Mucosa of descending colon (tissue), 3 donors: ENCODE results near the gene CFAP20DC. TPM values are rescaled to one million over a fixed set of nuclear protein-coding genes. Genes with fewer than 3 reads are reported as not detected.

Experiments used
- ATAC-seq: fragments of 200-7000 bp; cut with Tn5 transposase; one replicate; pipeline ENCODE4 v1.9.1; 2020; ENCODE audit warnings: mild to moderate bottlenecking, moderate library complexity
- DNase-seq, 3 donors: peaks; one replicate each; pipeline ENCODE4 v3.0.0-alpha.2; 2020
- H3K36me3 ChIP-seq: fragments of 200-600 bp; one replicate; pipeline ENCODE4 v1.8.0; 2021; ENCODE audit warnings: low read depth, mild to moderate bottlenecking
- H3K4me1 ChIP-seq: fragments of 200-600 bp; one replicate; pipeline ENCODE4 v1.8.0; 2021; ENCODE audit warnings: low read depth, mild to moderate bottlenecking
- H3K4me3 ChIP-seq: fragments of 200-600 bp; one replicate; pipeline ENCODE4 v1.8.0; 2021; ENCODE audit warnings: mild to moderate bottlenecking
- H3K9me3 ChIP-seq: fragments of 200-600 bp; one replicate; pipeline ENCODE4 v1.8.0; 2021; ENCODE audit warnings: mild to moderate bottlenecking
- CTCF ChIP-seq: fragments of 200-600 bp; IDR thresholded peaks from one replicate; pipeline ENCODE4 v1.8.0; 2022; ENCODE audit warnings: antibody characterized with exemption, mild to moderate bottlenecking
- intact Hi-C, 2 donors: fragments of 100-400 bp; cut with DNase I in 1 of 2; cut with micrococcal nuclease in 1 of 2; formaldehyde crosslinking; loops; one replicate each; pipeline versions ENCODE4 v1.11.0 to v1.11.1; 2022; cut with DNase I, micrococcal nuclease
- total RNA-seq, 3 donors: library from RNA; stranded (reverse); fragmentation: NEBNext Ultra II Directional in 2 of 3; extraction: Animal tissue kit (Norgen Biotek cat#: 25700) in 2 of 3; gene quantifications; one replicate each; pipeline versions ENCODE4 v1.2.1 to v1.2.4, GENCODE V29; 2021 to 2023
- donor health status: DM: no; HTN: no; CAD: no; lungs with moderate emphysema.
- donor health status: DM: no; HTN: no; CAD: no.
- donor health status: DM: no; HTN: yes; CAD: no.

CFAP20DC gene
- total RNA-seq, 3 donors from 2014 or later: 0.49 to 1.0 (median 0.57) TPM

- H3K4me1 ChIP-seq: peaks cover 5% of the 10 kb centered on the region
- DNase-seq (no peak), ATAC-seq (no peak)
- no peak overlapping the region for H3K4me3 ChIP-seq
- TF ChIP-seq CTCF: no peak
- no peaks in the 10 kb centered on the region for H3K9me3 ChIP-seq
- intact Hi-C loops: no loop called here
- H3K36me3 ChIP-seq: no peaks in the 10 kb centered on the region
These were observed 260.4 kb downstream of the CFAP20DC start for GRCh38 chr3:58789385-58789784.

- intact Hi-C loops: no loop called here
- Histone ChIP-seq H3K4me1 (peaks cover 7% of the 10 kb centered on the region), H3K9me3 (peaks cover 14% of the 10 kb centered on the region), H3K4me3 (no peak overlapping the region), H3K36me3 (no peaks in the 10 kb centered on the region)
- no peak for TF ChIP-seq CTCF
- ATAC-seq (peak; percentile 94), DNase-seq (no peak)
These were observed 264.9 kb downstream of the CFAP20DC start for GRCh38 chr3:58784888-58785287.

- TF ChIP-seq CTCF: no peak
- no peak for DNase-seq
- peak; percentile 66 for ATAC-seq
These were observed 265.4 kb downstream of the CFAP20DC start for GRCh38 chr3:58784425-58784824.

GRCh38 chr3:58783845-58784244 is 266.0 kb downstream of the CFAP20DC start:
- no peak overlapping the region for H3K4me3 ChIP-seq
- intact Hi-C loops: no loop called here
- H3K4me1 ChIP-seq: peaks cover 7% of the 10 kb centered on the region
- no peak for TF ChIP-seq CTCF
- H3K9me3 ChIP-seq: peaks cover 24% of the 10 kb centered on the region
- no peaks in the 10 kb centered on the region for H3K36me3 ChIP-seq
- ATAC-seq (no peak), DNase-seq (no peak)

More at GRCh38 chr3:58784425-58784824, 265.4 kb downstream of the CFAP20DC start:
- Histone ChIP-seq H3K4me1 (peaks cover 7% of the 10 kb centered on the region), H3K36me3 (no peaks in the 10 kb centered on the region), H3K9me3 (peaks cover 19% of the 10 kb centered on the region), H3K4me3 (no peak overlapping the region)
- intact Hi-C loops: no loop called here

DNA sequence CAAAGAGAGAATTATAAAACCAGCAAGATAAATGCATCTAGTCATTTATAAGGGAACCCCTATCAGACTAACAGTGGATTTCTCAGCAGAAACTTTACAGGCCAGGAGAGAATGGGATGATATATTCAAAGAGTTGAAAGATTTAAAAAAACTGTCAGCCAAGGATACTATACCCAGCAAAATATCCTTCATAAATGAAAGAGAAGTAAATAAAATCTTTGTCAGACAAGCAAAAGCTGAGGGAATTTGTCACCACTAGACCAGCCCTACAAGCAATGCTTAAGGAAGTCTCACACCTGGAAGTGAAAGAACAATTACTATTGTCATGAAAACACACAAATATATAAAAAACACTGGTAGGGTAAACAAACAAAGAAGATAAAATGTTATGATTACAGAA is 269.9 kb downstream of the CFAP20DC start:
- DNase-seq (no peak), ATAC-seq (no peak)
- Histone ChIP-seq H3K36me3 (no peaks in the 10 kb centered on the region), H3K4me1 (peaks cover 7% of the 10 kb centered on the region), H3K9me3 (peaks cover 25% of the 10 kb centered on the region), H3K4me3 (no peak overlapping the region)
- intact Hi-C loops: no loop called here
- TF ChIP-seq CTCF: no peak

- intact Hi-C loops: no loop called here
- Histone ChIP-seq H3K9me3 (peaks cover 23% of the 10 kb centered on the region), H3K4me3 (no peak overlapping the region), H3K4me1 (no peaks in the 10 kb centered on the region), H3K36me3 (no peaks in the 10 kb centered on the region)
- TF ChIP-seq CTCF: no peak
- DNase-seq: no peak
- no peak for ATAC-seq
These were observed 273.6 kb downstream of the CFAP20DC start for GRCh38 chr3:58776231-58776630.
